Astrocyte (in vitro differentiated cells and primary cell): Measurements from ENCODE around the gene TJAP1. TPM values are rescaled to one million over a fixed set of nuclear protein-coding genes. Genes with fewer than 3 reads are reported as not detected.
A peak's percentile ranks its signal among the peaks of the same experiment; 100 is the strongest.

Experiments used
- DNase-seq: peaks from one replicate; pipeline ENCODE4 v3.0.0-alpha.2; 2010; ENCODE audit warnings: low read depth
- FAIRE-seq: peaks from 2 replicates; lab custom pipeline; 2011; peaks lifted over from hg19 to GRCh38; lab: Jason Lieb, UNC
- H2AFZ ChIP-seq: 2 replicates; pipeline ENCODE4 v1.6.0; 2012; ENCODE audit warnings: low read depth, low read length, inconsistent platforms
- H3K27ac ChIP-seq: 2 replicates; pipeline ENCODE4 v1.5.1; 2011; ENCODE audit warnings: low read depth, low read length, inconsistent platforms
- H3K27me3 ChIP-seq: 2 replicates; pipeline ENCODE4 v1.6.0; 2011; ENCODE audit warnings: low read length, inconsistent platforms; ENCODE audit not compliant: insufficient read depth
- H3K36me3 ChIP-seq: 2 replicates; pipeline ENCODE4 v1.5.1; 2011; ENCODE audit warnings: low read length, inconsistent platforms; ENCODE audit not compliant: insufficient read depth
- H3K4me1 ChIP-seq: 2 replicates; pipeline ENCODE4 v1.5.1; 2011; ENCODE audit warnings: low read length, inconsistent platforms; ENCODE audit not compliant: insufficient read depth
- H3K4me2 ChIP-seq: 2 replicates; pipeline ENCODE4 v1.6.0; 2012; ENCODE audit warnings: low read length, inconsistent platforms
- H3K4me3 ChIP-seq: 2 replicates; pipeline ENCODE4 v1.5.1; 2011; ENCODE audit warnings: low read depth, mild to moderate bottlenecking, low read length, inconsistent platforms; ENCODE audit not compliant: insufficient read depth
- H3K79me2 ChIP-seq: 2 replicates; pipeline ENCODE4 v1.6.0; 2012; ENCODE audit warnings: mild to moderate bottlenecking, low read length, inconsistent platforms; ENCODE audit not compliant: insufficient read depth
- H3K9ac ChIP-seq: 2 replicates; pipeline ENCODE4 v1.6.0; 2012; ENCODE audit warnings: mild to moderate bottlenecking, low read length, inconsistent platforms
- H3K9me3 ChIP-seq: 2 replicates; pipeline ENCODE4 v1.5.1; 2012; ENCODE audit warnings: low read depth, mild to moderate bottlenecking, low read length, inconsistent platforms; ENCODE audit not compliant: insufficient read depth
- H4K20me1 ChIP-seq: 2 replicates; pipeline ENCODE4 v1.6.0; 2012; ENCODE audit warnings: low read length, inconsistent platforms; ENCODE audit not compliant: insufficient read depth
- H3K27ac Mint-ChIP-seq: one replicate; pipeline ENCODE4 v1.8.0; 2021; ENCODE audit warnings: mild to moderate bottlenecking, mixed read lengths; ENCODE audit not compliant: unreplicated experiment
- H3K27me3 Mint-ChIP-seq: one replicate; pipeline ENCODE4 v1.8.0; 2021; ENCODE audit warnings: low read depth, mixed read lengths; ENCODE audit not compliant: unreplicated experiment
- H3K36me3 Mint-ChIP-seq: one replicate; pipeline ENCODE4 v1.8.0; 2021; ENCODE audit warnings: low read depth, mixed read lengths; ENCODE audit not compliant: unreplicated experiment
- H3K4me1 Mint-ChIP-seq: one replicate; pipeline ENCODE4 v1.8.0; 2021; ENCODE audit warnings: low read depth, mixed read lengths; ENCODE audit not compliant: unreplicated experiment
- H3K4me3 Mint-ChIP-seq: one replicate; pipeline ENCODE4 v1.8.0; 2021; ENCODE audit warnings: mild to moderate bottlenecking, moderate library complexity, mixed read lengths; ENCODE audit not compliant: unreplicated experiment
- H3K9me3 Mint-ChIP-seq: one replicate; pipeline ENCODE4 v1.8.0; 2021; ENCODE audit warnings: mild to moderate bottlenecking, mixed read lengths; ENCODE audit not compliant: unreplicated experiment
- EZH2 ChIP-seq: IDR thresholded peaks from 2 replicates; pipeline ENCODE4 v1.6.1; 2012; ENCODE audit warnings: mild to moderate bottlenecking, low read length, inconsistent platforms; ENCODE audit not compliant: insufficient read depth
- total RNA-seq: library from RNA; stranded (reverse); gene quantifications from 2 replicates; pipeline ENCODE4 v1.2.1, GENCODE V29; 2021
- TF ChIP-seq, protein P1 (sequence below): IDR thresholded peaks from 2 replicates; pipeline ENCODE4 v1.5.1; 2011; ENCODE audit warnings: low read depth, mild to moderate bottlenecking, inconsistent platforms, low read length, moderate library complexity; ENCODE audit not compliant: insufficient read depth

Gene TJAP1
- total RNA-seq, 1 donor from 2014 or later = 26.6 TPM

- peaks cover 2% of the 10 kb centered on the region for H3K27me3 Mint-ChIP-seq
These were observed 1.9 kb upstream of the TJAP1 start for GRCh38 chr6:43475516-43475915.

DNA sequence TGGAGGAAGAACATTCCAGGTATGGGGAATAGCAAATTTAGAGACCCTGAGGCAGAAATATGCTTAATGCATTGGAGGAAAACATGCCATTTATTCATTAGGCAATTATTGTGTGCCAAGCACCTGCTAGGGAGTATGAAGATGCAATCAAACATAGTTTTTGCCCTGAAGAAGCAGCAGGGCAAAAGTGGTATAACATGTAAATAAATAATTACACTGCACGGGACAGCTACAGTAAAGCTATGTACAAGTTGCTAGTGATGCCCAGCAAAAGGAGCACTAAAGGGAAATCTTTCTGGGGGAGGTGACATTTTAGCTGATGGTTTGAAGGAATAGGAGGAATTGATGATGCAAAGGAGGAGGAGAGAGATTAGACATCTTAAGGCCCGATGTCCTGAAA, 624 bp upstream of the TJAP1 start:
- Histone ChIP-seq H3K4me3 (peak overlapping the region; percentile 74), H4K20me1 (peaks cover 2% of the 10 kb centered on the region), H3K9me3 (no peaks in the 10 kb centered on the region), H2AFZ (peak overlapping the region; percentile 86), H3K36me3 (no peaks in the 10 kb centered on the region), H3K4me1 (peaks cover 13% of the 10 kb centered on the region), H3K27ac (peak overlapping the region; percentile 3), H3K27me3 (peaks cover under 1% of the 10 kb centered on the region), H3K79me2 (peaks cover 36% of the 10 kb centered on the region), H3K9ac (peak overlapping the region; percentile 94), H3K4me2 (peak overlapping the region; percentile 93)
- TF ChIP-seq, protein P1, sequence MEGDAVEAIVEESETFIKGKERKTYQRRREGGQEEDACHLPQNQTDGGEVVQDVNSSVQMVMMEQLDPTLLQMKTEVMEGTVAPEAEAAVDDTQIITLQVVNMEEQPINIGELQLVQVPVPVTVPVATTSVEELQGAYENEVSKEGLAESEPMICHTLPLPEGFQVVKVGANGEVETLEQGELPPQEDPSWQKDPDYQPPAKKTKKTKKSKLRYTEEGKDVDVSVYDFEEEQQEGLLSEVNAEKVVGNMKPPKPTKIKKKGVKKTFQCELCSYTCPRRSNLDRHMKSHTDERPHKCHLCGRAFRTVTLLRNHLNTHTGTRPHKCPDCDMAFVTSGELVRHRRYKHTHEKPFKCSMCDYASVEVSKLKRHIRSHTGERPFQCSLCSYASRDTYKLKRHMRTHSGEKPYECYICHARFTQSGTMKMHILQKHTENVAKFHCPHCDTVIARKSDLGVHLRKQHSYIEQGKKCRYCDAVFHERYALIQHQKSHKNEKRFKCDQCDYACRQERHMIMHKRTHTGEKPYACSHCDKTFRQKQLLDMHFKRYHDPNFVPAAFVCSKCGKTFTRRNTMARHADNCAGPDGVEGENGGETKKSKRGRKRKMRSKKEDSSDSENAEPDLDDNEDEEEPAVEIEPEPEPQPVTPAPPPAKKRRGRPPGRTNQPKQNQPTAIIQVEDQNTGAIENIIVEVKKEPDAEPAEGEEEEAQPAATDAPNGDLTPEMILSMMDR = no peak
- TF ChIP-seq EZH2 = no peak
- Mint-ChIP-seq H3K36me3 (no peaks in the 10 kb centered on the region), H3K27ac (peak overlapping the region; percentile 92), H3K4me3 (peak overlapping the region; percentile 95), H3K4me1 (peaks cover 15% of the 10 kb centered on the region), H3K27me3 (peaks cover 2% of the 10 kb centered on the region), H3K9me3 (no peaks in the 10 kb centered on the region)
- FAIRE-seq = no peak
- DNase-seq = no peak

More at GRCh38 chr6:43475516-43475915, 1.9 kb upstream of the TJAP1 start:
- Histone ChIP-seq H3K9ac (no peak overlapping the region), H3K27me3 (peaks cover 6% of the 10 kb centered on the region), H3K36me3 (no peaks in the 10 kb centered on the region), H3K4me2 (no peak overlapping the region), H3K4me3 (no peak overlapping the region), H4K20me1 (no peaks in the 10 kb centered on the region), H3K79me2 (peaks cover 26% of the 10 kb centered on the region), H3K4me1 (peaks cover 13% of the 10 kb centered on the region), H2AFZ (no peak overlapping the region), H3K9me3 (no peaks in the 10 kb centered on the region), H3K27ac (no peak overlapping the region)
- no peak for DNase-seq
- Mint-ChIP-seq H3K4me1 (peaks cover 6% of the 10 kb centered on the region), H3K27ac (no peak overlapping the region), H3K9me3 (no peaks in the 10 kb centered on the region), H3K36me3 (no peaks in the 10 kb centered on the region), H3K4me3 (no peak overlapping the region)
- no peak for FAIRE-seq
- no peak for TF ChIP-seq EZH2
- TF ChIP-seq, protein P1 = no peak

GRCh38 chr6:43478008-43478372, 620 bp downstream of the TJAP1 start:
- Mint-ChIP-seq H3K27ac (peak overlapping the region; percentile 92), H3K4me1 (peaks cover 20% of the 10 kb centered on the region), H3K9me3 (no peaks in the 10 kb centered on the region), H3K4me3 (peak overlapping the region; percentile 95), H3K27me3 (no peaks in the 10 kb centered on the region), H3K36me3 (no peaks in the 10 kb centered on the region)
- Histone ChIP-seq H3K9ac (peak overlapping the region; percentile 94), H3K27ac (peak overlapping the region; percentile 71), H4K20me1 (peaks cover 13% of the 10 kb centered on the region), H3K4me3 (peak overlapping the region; percentile 74), H3K4me1 (peaks cover 13% of the 10 kb centered on the region), H3K4me2 (peak overlapping the region; percentile 93), H2AFZ (peak overlapping the region; percentile 35), H3K9me3 (no peaks in the 10 kb centered on the region), H3K79me2 (peaks cover 47% of the 10 kb centered on the region), H3K27me3 (no peaks in the 10 kb centered on the region), H3K36me3 (no peaks in the 10 kb centered on the region)
- FAIRE-seq = no peak
- DNase-seq = no peak
- TF ChIP-seq, protein P1 = no peak
- TF ChIP-seq EZH2 = no peak
